A673 (cell line): ENCODE measurements around the gene MTG2. TPM values are rescaled to one million over a fixed set of nuclear protein-coding genes. Genes with fewer than 3 reads are reported as not detected.

Experiments
- BruUV-seq: library from RNA; stranded (reverse); fragments of 400-500 nt; replicated peaks from 2 replicates; lab custom pipeline; 2021; lab: Mats Ljungman, UMichigan
- CTCF ChIA-PET: fragments of 300-600 bp; sonication (Branson Sonifier 250); formaldehyde crosslinking; loops from one replicate; lab custom pipeline; 2022; ENCODE audit warnings: antibody characterized with exemption; lab: Charles Lee
- POLR2A ChIA-PET: fragments of 300-600 bp; sonication (Branson Sonifier 250); formaldehyde crosslinking; loops from one replicate; lab custom pipeline; 2022; ENCODE audit warnings: antibody characterized with exemption; ENCODE audit not compliant: low non-redundant PET; lab: Charles Lee
- DNase-seq: peaks from one replicate; pipeline ENCODE4 v3.0.0-alpha.2; 2015; ENCODE audit warnings: low spot score
- H3K27ac ChIP-seq: fragments of 200-600 bp; sonication (generic); 2 replicates; pipeline ENCODE4 v1.5.1; 2016; ENCODE audit warnings: mixed run types, low read depth, mild to moderate bottlenecking, mixed read lengths, antibody characterized with exemption, low read length; ENCODE audit not compliant: poor library complexity, severe bottlenecking
- H3K27me3 ChIP-seq: fragments of 200-600 bp; sonication (generic); replicated peaks from 2 replicates; pipeline ENCODE4 v1.6.1; 2017; ENCODE audit warnings: mixed run types, low read depth, mild to moderate bottlenecking, mixed read lengths, antibody characterized with exemption, low read length; ENCODE audit not compliant: insufficient read depth, poor library complexity
- H3K36me3 ChIP-seq: fragments of 200-600 bp; sonication (generic); 2 replicates; pipeline ENCODE4 v1.6.1; 2016; ENCODE audit warnings: mixed run types, mild to moderate bottlenecking, mixed read lengths, antibody characterized with exemption, low read length; ENCODE audit not compliant: insufficient read depth, poor library complexity, severe bottlenecking
- H3K4me1 ChIP-seq: fragments of 200-600 bp; sonication (generic); 2 replicates; pipeline ENCODE4 v1.6.1; 2017; ENCODE audit warnings: mixed run types, mild to moderate bottlenecking, mixed read lengths, antibody characterized with exemption, low read length; ENCODE audit not compliant: insufficient read depth, poor library complexity, severe bottlenecking
- H3K4me3 ChIP-seq: fragments of 200-600 bp; sonication (generic); 2 replicates; pipeline ENCODE4 v1.5.1; 2016; ENCODE audit warnings: low read depth, mixed run types, mild to moderate bottlenecking, mixed read lengths, low read length; ENCODE audit not compliant: poor library complexity, severe bottlenecking
- H3K9me3 ChIP-seq: fragments of 200-600 bp; sonication (generic); 2 replicates; pipeline ENCODE4 v1.6.1; 2016; ENCODE audit warnings: mixed run types, low read depth, mild to moderate bottlenecking, mixed read lengths, antibody characterized with exemption, low read length; ENCODE audit not compliant: poor library complexity, severe bottlenecking
- CTCF ChIP-seq: fragments of 300-800, 200-600 bp; sonication (generic); conservative IDR thresholded peaks from 2 replicates; pipeline ENCODE4 v1.5.1; 2017; ENCODE audit warnings: low read depth, mild to moderate bottlenecking, antibody characterized with exemption, low read length, moderate library complexity, mixed read lengths
- EZH2 ChIP-seq: fragments of 200-600 bp; sonication (generic); IDR thresholded peaks from 2 replicates; pipeline ENCODE4 v1.6.1; 2017; ENCODE audit warnings: borderline replicate concordance, low read depth, mild to moderate bottlenecking, mixed read lengths, antibody characterized with exemption, low read length; ENCODE audit not compliant: poor library complexity, severe bottlenecking
- intact Hi-C: fragments of 100-400 bp; cut with micrococcal nuclease; formaldehyde crosslinking; loops from one replicate; pipeline ENCODE4 v1.10.0; 2022; ENCODE audit not compliant: unreplicated experiment
- total RNA-seq: library from RNA; stranded (reverse); gene quantifications from 2 replicates; pipeline ENCODE4 v1.2.3, GENCODE V29; 2021

MTG2 gene
- total RNA-seq, 1 experiment from 2014 or later: 40.9 TPM

- intact Hi-C loops: no loop called here
- POLR2A ChIA-PET: no interaction called here
- no TSS peak for BruUV-seq
These were observed 61.2 kb downstream of the MTG2 start for GRCh38 chr20:62243906-62244515.

GRCh38 chr20:62244644-62245108 lies 61.8 kb downstream of the MTG2 start:
- Histone ChIP-seq H3K36me3 (no peaks in the 10 kb centered on the region), H3K27ac (no peak overlapping the region), H3K27me3 (no peaks in the 10 kb centered on the region), H3K4me3 (no peak overlapping the region), H3K9me3 (no peaks in the 10 kb centered on the region), H3K4me1 (no peaks in the 10 kb centered on the region)
- no TSS peak for BruUV-seq
- TF ChIP-seq CTCF: no peak
- no peak for TF ChIP-seq EZH2
- intact Hi-C loops: no loop called here
- no peak for DNase-seq
- ChIA-PET CTCF (no interaction called here), POLR2A (no interaction called here)

More at GRCh38 chr20:62243906-62244515, 61.2 kb downstream of the MTG2 start:
- no peak overlapping the region for H3K4me3 ChIP-seq
- H3K9me3 ChIP-seq: no peaks in the 10 kb centered on the region
- no peaks in the 10 kb centered on the region for H3K36me3 ChIP-seq
- TF ChIP-seq CTCF (no peak), EZH2 (no peak)
- H3K4me1 ChIP-seq: no peaks in the 10 kb centered on the region
- no peak for DNase-seq
- CTCF ChIA-PET: no interaction called here
- no peak overlapping the region for H3K27ac ChIP-seq
- H3K27me3 ChIP-seq: no peaks in the 10 kb centered on the region

- H3K4me1 ChIP-seq: no peaks in the 10 kb centered on the region
- no peaks in the 10 kb centered on the region for H3K27me3 ChIP-seq
- DNase-seq: no peak
- H3K4me3 ChIP-seq: no peak overlapping the region
- TF ChIP-seq EZH2 (no peak), CTCF (no peak)
- CTCF ChIA-PET: no interaction called here
- BruUV-seq: no TSS peak
- intact Hi-C loops: no loop called here
- POLR2A ChIA-PET: no interaction called here
- H3K9me3 ChIP-seq: no peaks in the 10 kb centered on the region
- H3K36me3 ChIP-seq: no peaks in the 10 kb centered on the region
- H3K27ac ChIP-seq: no peak overlapping the region
These were observed 63.1 kb downstream of the MTG2 start for GRCh38 chr20:62245911-62246280.
